H1 (cell line): ENCODE measurements around the gene WNK2. TPM values are rescaled to one million over a fixed set of nuclear protein-coding genes. Genes with fewer than 3 reads are reported as not detected.

ENCODE experiments used
- CTCF ChIA-PET: fragments of 300-600 bp; sonication (Branson Sonifier 250); formaldehyde crosslinking; loops from one replicate; lab custom pipeline; 2021; ENCODE audit not compliant: partially characterized antibody; lab: Charles Lee
- POLR2A ChIA-PET: fragments of 300-600 bp; sonication (Branson Sonifier 250); formaldehyde crosslinking; loops from one replicate; lab custom pipeline; 2021; ENCODE audit warnings: inconsistent platforms; ENCODE audit not compliant: partially characterized antibody; lab: Charles Lee
- DNase-seq, 2 experiments: peaks; one replicate each; pipeline versions ENCODE4 v3.0.0 to v3.0.0-alpha.2; 2010 to 2022; ENCODE audit warnings: low spot score in 2 of 2, low read depth in 1 of 2, mixed read lengths in 1 of 2
- FAIRE-seq: peaks from 2 replicates; lab custom pipeline; 2011; peaks lifted over from hg19 to GRCh38; lab: Jason Lieb, UNC
- H2AFZ ChIP-seq: 2 replicates; pipeline ENCODE4 v1.8.1; 2012; ENCODE audit warnings: low read length, inconsistent platforms
- H2AK5ac ChIP-seq: 2 replicates; pipeline ENCODE4 v1.6.1; 2013; ENCODE audit warnings: low read depth, low read length
- H2BK120ac ChIP-seq: replicated peaks from 2 replicates; pipeline ENCODE3; 2013; ENCODE audit warnings: low read depth, low read length, inconsistent platforms
- H2BK12ac ChIP-seq: 2 replicates; pipeline ENCODE4 v1.6.1; 2013; ENCODE audit warnings: low read depth, low read length
- H2BK15ac ChIP-seq: 2 replicates; pipeline ENCODE4 v1.6.1; 2013; ENCODE audit warnings: low read length
- H2BK20ac ChIP-seq: 2 replicates; pipeline ENCODE4 v1.6.1; 2013; ENCODE audit warnings: low read length
- H2BK5ac ChIP-seq: 2 replicates; pipeline ENCODE4 v1.6.1; 2013; ENCODE audit warnings: low read depth, low read length
- H3K14ac ChIP-seq: 2 replicates; pipeline ENCODE4 v1.6.1; 2013; ENCODE audit warnings: inconsistent platforms; ENCODE audit not compliant: insufficient read length
- H3K18ac ChIP-seq: 2 replicates; pipeline ENCODE4 v1.6.1; 2013; ENCODE audit warnings: low read length; ENCODE audit errors: extremely low read depth
- H3K23ac ChIP-seq: 2 replicates; pipeline ENCODE4 v1.6.1; 2013; ENCODE audit warnings: inconsistent platforms; ENCODE audit not compliant: insufficient read length
- H3K23me2 ChIP-seq: 2 replicates; pipeline ENCODE4 v1.6.1; 2013; ENCODE audit warnings: low read depth, low read length
- H3K27ac ChIP-seq: 2 replicates; pipeline ENCODE4 v1.6.1; 2011; ENCODE audit warnings: low read depth, low read length, inconsistent platforms
- H3K27me3 ChIP-seq, 4 experiments: replicated peaks in 1 of 4; 1 replicate in 1 of 4; 2 replicates in 3 of 4; pipeline versions ENCODE4 v1.6.1 to v1.8.1; 2011 to 2013; ENCODE audit warnings: low read length in 3 of 4, mild to moderate bottlenecking in 3 of 4, inconsistent platforms in 2 of 4, mixed read lengths in 2 of 4, moderate library complexity in 1 of 4; ENCODE audit not compliant: control insufficient read depth in 3 of 4, insufficient read depth in 3 of 4; ENCODE audit errors: extremely low read depth in 1 of 4
- H3K36me3 ChIP-seq, 4 experiments: 2 replicates each; pipeline versions ENCODE4 v1.6.1 to v1.8.1; 2011 to 2013; ENCODE audit warnings: mild to moderate bottlenecking in 4 of 4, low read length in 3 of 4, moderate library complexity in 2 of 4, control low read depth in 1 of 4, inconsistent platforms in 1 of 4; ENCODE audit not compliant: insufficient read depth in 4 of 4, control insufficient read depth in 2 of 4
- H3K4ac ChIP-seq: replicated peaks from 2 replicates; pipeline ENCODE3; 2013; ENCODE audit warnings: low read length, low read depth, mixed read lengths, inconsistent platforms; ENCODE audit not compliant: insufficient read length
- H3K4me1 ChIP-seq, 4 experiments: replicated peaks in 1 of 4; 1 replicate in 1 of 4; 2 replicates in 3 of 4; pipeline versions ENCODE4 v1.6.1 to v1.8.1; 2011 to 2013; ENCODE audit warnings: low read length in 3 of 4, inconsistent platforms in 2 of 4, mixed read lengths in 1 of 4; ENCODE audit not compliant: insufficient read depth in 4 of 4, control insufficient read depth in 3 of 4
- H3K4me2 ChIP-seq, 2 experiments: 2 replicates each; pipeline versions ENCODE4 v1.6.1 to v1.8.1; 2011 to 2013; ENCODE audit warnings: low read depth in 2 of 2, low read length in 2 of 2, control low read depth in 1 of 2, inconsistent platforms in 1 of 2, mild to moderate bottlenecking in 1 of 2; ENCODE audit not compliant: insufficient read depth in 1 of 2
- H3K4me3 ChIP-seq, 4 experiments: fragments of 200-600, 300-600 bp in 1 of 4; sonication (generic), shearing (Covaris generic), sonication (Bioruptor Twin) in 1 of 4; 2 replicates each; pipeline versions ENCODE4 v1.5.1 to v1.8.1; 2011 to 2016; ENCODE audit warnings: low read length in 4 of 4, low read depth in 3 of 4, control low read depth in 2 of 4, inconsistent platforms in 2 of 4, mild to moderate bottlenecking in 2 of 4, mixed read lengths in 1 of 4, moderate library complexity in 1 of 4; ENCODE audit not compliant: insufficient read depth in 2 of 4; ENCODE audit errors: extremely low read depth in 1 of 4
- H3K56ac ChIP-seq: replicated peaks from 2 replicates; pipeline ENCODE3; 2013; ENCODE audit warnings: low read depth, mild to moderate bottlenecking, mixed read lengths, low read length, inconsistent platforms; ENCODE audit not compliant: insufficient read length
- H3K79me1 ChIP-seq: 2 replicates; pipeline ENCODE4 v1.6.1; 2013; ENCODE audit warnings: low read depth, low read length, control low read depth
- H3K79me2 ChIP-seq, 2 experiments: 2 replicates each; pipeline versions ENCODE4 v1.6.1 to v1.8.1; 2012 to 2013; ENCODE audit warnings: low read length in 2 of 2, mild to moderate bottlenecking in 2 of 2, inconsistent platforms in 1 of 2; ENCODE audit not compliant: insufficient read depth in 2 of 2, control insufficient read depth in 1 of 2
- H3K9ac ChIP-seq, 4 experiments: replicated peaks in 1 of 4; 1 replicate in 1 of 4; 2 replicates in 3 of 4; pipeline versions ENCODE4 v1.6.1 to v1.8.1; 2011 to 2013; ENCODE audit warnings: low read depth in 3 of 4, low read length in 3 of 4, control low read depth in 2 of 4, mild to moderate bottlenecking in 2 of 4, moderate library complexity in 2 of 4, inconsistent platforms in 1 of 4; ENCODE audit errors: extremely low read depth in 1 of 4
- H3K9me3 ChIP-seq, 2 experiments: 2 replicates each; pipeline versions ENCODE4 v1.6.1 to v1.8.1; 2012 to 2013; ENCODE audit warnings: mild to moderate bottlenecking in 2 of 2, moderate library complexity in 2 of 2, control low read depth in 1 of 2, inconsistent platforms in 1 of 2, low read depth in 1 of 2, low read length in 1 of 2, mixed read lengths in 1 of 2; ENCODE audit not compliant: insufficient read depth in 2 of 2
- H4K20me1 ChIP-seq, 2 experiments: replicated peaks in 1 of 2; 2 replicates each; pipeline versions ENCODE3 to v1.8.1; 2011 to 2013; ENCODE audit warnings: inconsistent platforms in 2 of 2, low read length in 2 of 2, mild to moderate bottlenecking in 1 of 2; ENCODE audit not compliant: insufficient read depth in 2 of 2, control insufficient read depth in 1 of 2
- H4K5ac ChIP-seq: 2 replicates; pipeline ENCODE4 v1.6.1; 2013; ENCODE audit warnings: low read length, low read depth, mixed read lengths, inconsistent platforms; ENCODE audit not compliant: insufficient read length
- H4K8ac ChIP-seq: 2 replicates; pipeline ENCODE4 v1.8.0; 2013; ENCODE audit warnings: mild to moderate bottlenecking, moderate library complexity, low read length, inconsistent platforms; ENCODE audit not compliant: insufficient read depth; ENCODE audit errors: extremely low read depth
- H4K91ac ChIP-seq: replicated peaks from 2 replicates; pipeline ENCODE3; 2013; ENCODE audit warnings: low read length, mixed read lengths, inconsistent platforms; ENCODE audit not compliant: insufficient read length
- KDM5A ChIP-seq: fragments of 200-600 bp; IDR thresholded peaks from 2 replicates; pipeline ENCODE4 v1.7.1; 2012; ENCODE audit warnings: mild to moderate bottlenecking, low read length, inconsistent platforms, mixed read lengths
- WGBS, 2 experiments: shearing (Covaris generic) in 1 of 2; methylation state at CpG; one replicate each; pipeline versions ENCODE4 v1.1.6 to v1.1.7; 2013 to 2015; ENCODE audit warnings: low lambda C conversion rate in 2 of 2, mixed read lengths in 2 of 2, inconsistent platforms in 1 of 2, low coverage in 1 of 2, missing lambda C conversion rate in 1 of 2; ENCODE audit not compliant: insufficient replicate concordance in 2 of 2, insufficient coverage in 1 of 2, insufficient read length in 1 of 2; ENCODE audit errors: extremely low coverage in 1 of 2, missing lambda C conversion rate in 1 of 2; 5-methylcytosine and 5-hydroxymethylcytosine counted together
- polyA plus RNA-seq, 7 experiments: library from polyadenylated mRNA; depleted of rRNA in 3 of 7; stranded (reverse) in 5 of 7; unstranded in 2 of 7; fragments of >200 nt in 5 of 7; fragments of 200-250 nt in 2 of 7; gene quantifications; 1 replicate in 5 of 7; 2 replicates in 1 of 7; 4 replicates in 1 of 7; pipeline versions ENCODE4 v1.2.1 to v1.2.3, GENCODE V29; 2011 to 2013; ENCODE audit warnings: missing spikeins in 2 of 7, mixed read lengths in 2 of 7
- total RNA-seq: library from RNA; stranded (reverse); fragmentation: NEBNext Ultra II Directional; extraction: Animal tissue kit (Norgen Biotek cat#: 25700); gene quantifications from 2 replicates; pipeline ENCODE4 v1.2.1, GENCODE V29; 2021

WNK2 gene
- total and polyA plus RNA-seq, 2 of the 8 experiments (the other 6 are each of a cell fraction or from before 2014, with no cell fraction given): 12.0 to 87.2 TPM

DNA sequence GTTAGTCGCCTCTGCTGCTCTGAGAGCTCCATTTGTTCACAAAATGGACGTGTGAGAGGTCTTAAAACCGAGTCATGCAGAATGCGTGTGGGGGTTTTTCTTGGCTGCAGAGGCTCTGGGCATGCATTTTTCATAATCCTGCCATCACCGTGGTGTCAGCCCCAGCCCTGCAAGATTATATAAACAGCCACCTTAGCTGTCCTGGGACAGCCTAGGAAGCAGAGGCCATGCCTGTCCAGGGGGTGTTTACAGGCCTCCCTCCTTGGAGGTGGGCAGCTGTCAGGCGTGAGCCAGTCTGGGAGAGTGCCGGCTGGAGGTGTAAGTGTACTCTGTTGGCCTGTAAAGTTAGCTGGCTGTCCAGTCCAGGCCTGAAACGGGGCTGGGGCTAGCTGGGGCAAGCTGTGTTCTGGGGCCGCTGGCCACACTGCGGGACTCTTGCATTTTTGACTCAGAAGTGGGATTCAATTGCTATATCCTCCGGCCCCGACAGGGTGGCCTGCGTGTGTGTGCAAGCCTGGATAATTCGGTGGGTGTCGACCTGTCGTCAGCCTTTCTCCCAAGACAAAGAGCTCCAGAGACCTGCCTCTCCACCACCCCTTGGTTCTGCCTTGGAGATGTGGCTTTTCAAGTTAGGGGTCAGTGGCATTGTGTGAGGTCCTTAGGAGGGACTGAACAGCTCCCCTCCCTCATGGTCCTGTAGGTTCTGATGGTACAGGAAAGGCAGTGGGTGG is 2.4 kb downstream of the WNK2 start:
- Histone ChIP-seq H3K23me2 (peaks cover 18% of the 10 kb centered on the region; the same call in 1 of the 2 replicates), H2BK20ac (no peak overlapping the region), H3K4me1 (peaks cover 0 to 16% (median 8%) of the 10 kb centered on the region in 4 experiments; a peak in 6 of 7 replicates), H2AFZ (no peak overlapping the region), H3K36me3 (no peaks in the 10 kb centered on the region), H3K27ac (no peak overlapping the region), H4K20me1 (peaks cover 18 to 35% of the 10 kb centered on the region in 2 experiments), H3K18ac (no peak overlapping the region), H3K4ac (no peak overlapping the region), H4K5ac (no peak overlapping the region), H3K79me1 (peaks cover 21% of the 10 kb centered on the region), H4K8ac (no peak overlapping the region), H3K56ac (no peak overlapping the region), H2BK120ac (no peak overlapping the region), H3K4me2 (peak overlapping the region; percentile 58 to 87; a peak in 3 of 4 replicates), H3K9me3 (no peaks in the 10 kb centered on the region), H2BK15ac (no peak overlapping the region), H3K27me3 (peaks cover 0 to 39% (median 26%) of the 10 kb centered on the region in 4 experiments; a peak in 6 of 7 replicates), H3K14ac (no peak overlapping the region), H2BK12ac (no peak overlapping the region), H3K23ac (no peak overlapping the region), H2BK5ac (no peak overlapping the region), H3K79me2 (peaks cover 0 to 36% of the 10 kb centered on the region in 2 experiments; a peak in 2 of 4 replicates), H2AK5ac (no peak overlapping the region), H3K4me3 (peak overlapping the region in 3 of 4 experiments; percentile 0 to 86 (median 61); a peak in 4 of 8 replicates), H4K91ac (no peak overlapping the region), H3K9ac (no peak overlapping the region)
- FAIRE-seq (no peak), DNase-seq (no peak)
- 89% methylated on average over 15 of the region's 16 CpGs; no CpG with 5 or more reads in 1 of the 2 experiments for WGBS, 2 experiments
- no peak for TF ChIP-seq KDM5A
- POLR2A ChIA-PET: interaction anchor here (0.7 to 1.4 kb wide), 3 partner anchors 8 to 99 kb away, joined by 3 to 4 read pairs (median 3); no protein-coding TSS in a partner anchor
- CTCF ChIA-PET: interaction anchor here (0.5 to 1.6 kb wide), 11 partner anchors 9 to 760 kb away, joined by 3 to 5 read pairs (median 3); no protein-coding TSS in a partner anchor
